Kidney glomerular epithelial cell (primary cell): ENCODE measurements around the gene GM2A.

Experiments used
- DNase-seq: peaks from one replicate; lab custom pipeline; 2025; lab: John Stamatoyannopoulos, UW

Gene GM2A

DNA sequence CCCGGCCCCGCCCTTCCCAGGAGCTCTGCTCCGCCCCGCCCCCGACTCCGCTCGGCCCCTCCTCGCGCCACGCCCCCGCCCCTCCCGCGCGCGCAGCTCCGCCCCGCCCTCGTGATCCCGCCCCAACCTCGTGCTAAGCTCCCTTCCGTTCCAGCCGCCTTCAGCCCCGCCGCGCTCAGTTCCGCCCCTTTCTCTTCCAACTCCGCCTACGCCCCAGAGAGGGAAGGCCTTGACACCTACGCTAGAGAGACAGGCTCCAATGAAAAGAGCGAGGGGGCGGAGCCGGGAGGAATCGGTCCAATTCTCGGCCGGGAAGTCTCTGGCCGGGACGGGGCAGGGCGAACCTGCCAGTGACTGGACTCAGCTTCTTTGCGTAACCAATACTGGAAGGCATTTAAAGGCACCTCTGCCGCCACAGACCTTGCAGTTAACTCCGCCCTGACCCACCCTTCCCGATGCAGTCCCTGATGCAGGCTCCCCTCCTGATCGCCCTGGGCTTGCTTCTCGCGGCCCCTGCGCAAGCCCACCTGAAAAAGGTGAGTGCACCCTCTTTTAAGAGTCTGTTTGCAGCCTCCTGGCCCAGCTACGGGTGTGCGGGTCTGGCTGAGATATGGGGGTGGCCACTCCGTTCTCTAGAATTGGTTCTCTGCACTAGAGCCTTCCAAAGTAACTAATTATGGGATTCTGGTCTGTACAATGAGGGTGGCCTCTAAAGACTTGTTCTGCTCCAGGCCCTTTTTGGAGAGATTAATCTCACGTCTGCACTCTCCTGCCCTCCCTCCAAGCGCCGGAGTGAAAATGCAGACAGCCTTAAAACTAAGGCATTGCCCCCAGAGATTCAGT lies at the start of gene GM2A:
TSS of gene GM2A (plus strand) at position 424 of the 843 bp plus-strand sequence. CDS start at position 456, 32 bp downstream.
- peak; percentile 99 for DNase-seq

DNA sequence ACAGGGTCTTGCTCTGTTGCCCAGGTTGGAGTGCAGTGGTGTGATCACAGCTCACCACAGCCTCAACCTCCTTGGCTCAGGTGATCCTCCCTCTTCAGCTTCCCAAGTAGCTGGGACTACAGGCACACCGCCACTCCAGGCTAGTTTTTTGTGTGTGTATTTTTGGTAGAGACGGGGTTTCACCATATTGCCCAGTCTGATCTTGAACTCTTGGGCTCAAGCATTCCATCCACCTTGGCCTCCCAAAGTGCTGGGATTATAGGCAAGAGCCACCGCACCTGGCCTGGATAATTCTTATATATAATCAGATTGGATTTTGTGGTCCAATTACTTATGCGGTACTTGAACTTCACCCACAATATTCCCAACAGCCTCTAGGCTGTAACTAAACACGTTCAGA lies 48.9 kb upstream of the GM2A start:
- DNase-seq, result no peak

DNA sequence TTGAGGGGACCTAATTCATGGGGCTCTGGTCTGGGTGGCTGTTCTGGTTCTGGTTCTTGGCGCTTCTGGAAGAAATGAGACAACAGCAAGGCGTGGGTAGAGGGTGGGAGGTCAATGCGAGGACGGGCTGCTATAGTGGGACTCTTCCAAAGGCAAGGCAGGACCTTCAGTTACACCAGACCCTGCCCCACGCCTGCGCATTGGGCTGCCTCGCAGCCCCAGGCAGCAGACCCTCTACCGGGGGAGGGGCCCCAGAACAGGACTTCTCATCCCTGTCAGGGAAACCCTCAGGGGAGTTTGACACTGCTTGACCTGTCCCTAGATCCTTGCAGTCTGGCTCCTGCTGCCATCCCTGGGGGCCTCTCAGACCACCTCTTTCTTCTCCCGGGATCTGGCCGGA lies 47.6 kb upstream of the GM2A start:
- DNase-seq, result no peak

DNA sequence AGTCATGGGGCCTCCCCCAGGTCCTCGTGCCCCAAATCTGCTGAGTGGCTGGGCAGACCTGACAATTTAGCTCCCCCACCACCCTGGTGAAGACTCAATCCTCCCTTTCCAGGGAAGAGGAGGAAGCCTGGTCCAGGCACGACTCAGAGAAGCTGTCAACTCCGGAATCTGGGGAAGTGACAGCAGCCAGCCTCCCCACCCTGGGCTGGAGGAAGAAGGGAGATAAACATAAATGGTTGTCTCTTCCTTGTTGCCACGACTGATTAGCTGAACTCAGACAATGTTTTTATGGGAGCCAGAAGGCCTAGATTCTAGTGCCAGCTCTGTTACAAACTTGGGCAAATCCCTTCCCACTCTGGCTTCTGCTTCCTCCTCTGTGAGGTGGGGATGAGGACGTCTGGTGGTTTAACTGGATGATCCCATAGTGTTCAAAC lies 44.5 kb upstream of the GM2A start:
- no peak for DNase-seq

DNA sequence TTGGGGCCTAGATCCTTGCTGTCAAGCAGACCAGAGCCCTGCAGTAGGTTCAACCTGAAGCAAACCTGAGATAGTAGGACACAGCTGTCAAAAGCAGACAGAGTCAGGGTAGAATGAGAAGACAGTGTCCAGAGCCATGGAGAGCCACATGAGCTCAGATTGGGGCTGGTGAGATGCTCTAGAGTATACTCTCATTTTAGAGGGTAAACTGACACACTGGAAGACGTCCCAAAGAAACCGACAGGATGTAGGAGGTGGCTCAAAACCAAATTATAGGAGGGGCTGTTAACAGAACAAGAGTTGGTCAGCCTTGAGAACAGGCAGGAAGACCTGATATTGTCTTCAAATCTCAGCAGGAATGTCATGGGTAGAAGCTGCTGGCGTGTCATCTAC lies 40.6 kb upstream of the GM2A start:
- no peak for DNase-seq

DNA sequence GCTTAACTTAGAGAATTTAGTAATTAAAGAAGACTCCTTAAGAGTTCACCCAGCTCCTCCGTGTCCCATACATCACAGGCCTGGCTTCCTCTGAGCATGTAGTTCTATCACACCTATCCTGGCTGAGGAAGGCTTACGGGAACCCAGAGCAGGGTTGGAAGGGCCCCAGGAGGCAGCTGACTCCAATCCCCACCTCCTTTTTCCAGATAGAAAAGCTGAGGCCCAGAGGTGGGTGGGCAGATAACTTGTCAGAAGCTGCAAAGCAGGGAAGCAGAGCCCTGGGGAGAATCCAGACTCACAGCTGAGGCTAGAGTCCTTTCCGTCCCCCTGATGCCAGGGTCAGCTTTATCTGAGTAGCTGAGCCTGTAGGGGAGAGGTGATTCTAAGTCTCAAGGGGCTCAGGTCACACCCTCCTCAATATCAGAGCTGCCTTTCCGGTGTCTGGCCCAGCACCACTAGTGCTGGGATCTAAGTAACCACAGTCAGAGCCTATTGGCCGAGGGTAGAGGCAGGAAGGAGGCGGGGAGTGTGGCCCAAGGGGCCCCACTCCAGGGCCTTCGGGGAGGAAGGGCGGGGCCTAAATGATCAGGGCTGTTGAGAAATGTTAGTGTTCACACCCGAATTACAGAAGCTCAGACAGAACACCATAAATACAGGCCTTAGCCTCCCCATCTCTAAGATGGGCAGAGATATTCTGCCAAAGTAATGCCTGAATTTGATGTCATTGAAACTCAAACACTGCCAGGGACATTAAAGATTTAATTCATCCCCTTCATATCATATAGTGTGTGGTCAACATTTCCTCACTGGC lies 39.0 kb upstream of the GM2A start:
- DNase-seq, result no peak

DNA sequence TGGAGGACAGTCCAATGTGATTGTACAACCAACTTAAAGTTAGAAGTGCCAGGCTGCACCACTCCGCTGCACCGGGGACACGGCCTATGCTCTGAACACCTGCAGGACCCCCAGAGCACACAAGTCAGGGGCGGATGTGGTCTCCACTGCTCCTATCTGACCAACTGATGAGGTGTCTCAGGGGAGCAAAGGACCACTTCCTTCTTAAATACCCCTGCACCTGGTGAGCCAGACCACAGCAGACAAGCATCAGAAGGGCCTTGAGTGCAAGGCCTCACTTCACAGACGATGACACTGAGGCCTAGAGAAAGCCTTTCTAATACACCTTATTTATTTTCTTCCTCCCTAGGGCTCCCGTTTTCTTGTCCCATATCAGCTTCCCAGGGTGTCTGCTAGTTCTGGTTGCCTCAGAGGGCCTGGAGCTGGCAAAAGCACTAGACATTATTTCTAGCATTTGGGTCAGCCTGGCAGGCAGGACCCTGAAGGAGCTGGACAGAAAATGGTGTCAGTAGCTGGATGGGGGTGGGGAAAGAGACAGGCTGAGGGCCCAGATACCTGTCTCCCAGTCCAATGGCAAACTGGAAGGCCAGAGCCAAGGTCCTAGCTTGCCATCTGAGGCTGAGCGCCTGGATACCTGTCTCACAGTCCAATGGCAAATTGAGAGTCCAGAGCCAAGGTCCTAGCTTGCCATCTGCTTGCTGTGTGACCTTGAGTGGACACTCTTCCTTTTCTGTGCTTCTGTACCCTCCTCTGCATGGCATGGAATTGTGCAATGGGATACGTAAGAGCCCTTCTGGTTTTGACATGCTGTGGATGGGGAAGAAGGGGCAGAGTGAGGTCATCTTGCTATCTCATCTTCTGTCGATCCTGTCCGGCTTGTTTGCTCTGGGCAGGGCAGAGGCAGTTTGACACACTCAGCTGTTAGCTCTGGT lies 38.1 kb upstream of the GM2A start:
- no peak for DNase-seq

DNA sequence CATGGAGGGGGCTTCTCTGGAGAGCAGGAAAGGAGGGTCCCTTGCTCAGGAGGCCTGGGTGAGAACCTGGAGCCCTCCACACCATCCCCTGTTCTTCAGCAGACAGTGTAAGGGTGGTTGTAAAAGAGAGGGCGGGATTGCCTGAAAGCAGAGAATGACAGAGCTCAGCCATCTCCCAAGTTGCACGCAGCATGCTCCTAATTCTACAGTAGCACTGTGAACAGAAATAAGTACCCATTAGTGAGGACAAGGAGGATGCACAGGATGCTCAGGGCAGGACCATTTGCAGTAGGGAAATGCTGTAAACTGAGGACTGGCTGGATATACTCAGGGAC lies 37.5 kb upstream of the GM2A start:
- DNase-seq, result no peak

DNA sequence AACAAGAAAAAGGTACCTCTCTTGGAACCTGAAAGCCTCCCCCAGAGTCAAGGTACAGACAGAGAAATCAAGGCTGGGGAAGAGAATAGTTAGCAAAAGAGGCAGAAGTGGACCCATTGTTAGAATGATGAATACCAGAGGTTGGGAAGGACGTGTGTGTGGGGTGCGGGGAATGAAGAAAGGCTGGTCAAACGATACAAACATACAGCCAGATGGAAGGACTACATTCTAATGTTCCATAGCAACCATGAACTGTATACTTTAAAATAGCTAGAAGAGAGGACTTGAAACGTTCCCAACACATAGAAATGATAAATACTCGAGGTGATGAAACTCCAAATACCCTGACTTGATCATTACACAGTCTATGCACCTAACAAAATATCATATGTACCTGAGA lies 36.2 kb upstream of the GM2A start:
- DNase-seq, result no peak

DNA sequence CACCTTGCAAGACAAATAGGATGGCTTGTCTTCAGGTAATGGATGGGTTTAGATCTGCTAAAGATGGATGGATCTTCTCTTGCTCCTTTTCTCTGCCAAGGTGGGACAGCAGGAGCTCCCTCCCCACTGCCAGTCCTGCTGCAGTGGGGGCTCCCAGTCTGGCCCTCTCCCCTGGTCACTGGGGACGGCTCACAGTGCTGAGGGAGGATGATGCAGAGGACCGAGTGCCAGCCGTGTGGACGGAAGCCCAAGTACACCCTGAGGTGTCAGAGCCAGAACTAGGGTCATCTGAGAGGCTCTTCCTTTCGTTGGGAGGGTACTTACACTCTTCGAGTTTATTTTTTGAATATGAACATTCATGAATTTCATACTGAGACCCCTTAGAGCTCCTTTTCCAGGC lies 34.8 kb upstream of the GM2A start:
- DNase-seq, result no peak

DNA sequence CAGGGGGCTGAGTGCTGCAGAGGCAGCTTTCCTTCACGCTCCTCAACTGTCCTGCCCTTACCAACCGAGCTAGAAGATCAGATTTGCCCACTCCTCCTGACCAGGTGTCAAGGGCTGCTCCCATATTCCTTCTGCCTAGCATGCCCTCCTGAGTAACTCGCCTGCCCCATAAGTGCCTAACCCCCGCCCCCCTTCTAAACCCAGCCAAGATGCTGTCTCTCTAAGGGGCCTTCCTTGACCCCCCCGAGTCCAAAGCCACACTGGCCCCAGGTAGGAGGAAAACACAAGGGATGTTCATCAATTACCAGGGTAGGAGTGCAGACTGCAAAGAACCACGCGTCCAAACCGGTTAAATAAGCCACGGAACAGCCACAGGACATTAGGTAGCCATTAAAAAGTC lies 33.8 kb upstream of the GM2A start:
- DNase-seq, result no peak

DNA sequence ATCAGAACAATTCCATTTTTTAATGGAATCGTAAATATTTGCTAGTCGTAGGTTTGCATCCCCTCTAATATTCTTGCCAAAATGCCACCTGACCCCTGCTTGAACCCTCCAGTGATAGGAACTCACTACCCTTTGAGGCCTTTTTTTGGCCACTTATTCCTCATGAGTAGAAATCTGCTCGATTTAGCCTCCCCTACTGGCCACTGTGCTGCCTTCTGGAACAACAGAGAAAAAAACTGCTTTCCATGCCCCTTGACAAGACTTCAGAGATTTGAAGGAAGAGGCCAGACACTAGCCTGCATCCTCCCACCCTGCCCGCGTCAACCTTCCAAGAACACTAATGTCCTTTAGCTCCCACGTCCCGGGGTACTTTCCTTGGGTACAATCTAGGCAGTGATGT lies 33.2 kb upstream of the GM2A start:
- no peak for DNase-seq

DNA sequence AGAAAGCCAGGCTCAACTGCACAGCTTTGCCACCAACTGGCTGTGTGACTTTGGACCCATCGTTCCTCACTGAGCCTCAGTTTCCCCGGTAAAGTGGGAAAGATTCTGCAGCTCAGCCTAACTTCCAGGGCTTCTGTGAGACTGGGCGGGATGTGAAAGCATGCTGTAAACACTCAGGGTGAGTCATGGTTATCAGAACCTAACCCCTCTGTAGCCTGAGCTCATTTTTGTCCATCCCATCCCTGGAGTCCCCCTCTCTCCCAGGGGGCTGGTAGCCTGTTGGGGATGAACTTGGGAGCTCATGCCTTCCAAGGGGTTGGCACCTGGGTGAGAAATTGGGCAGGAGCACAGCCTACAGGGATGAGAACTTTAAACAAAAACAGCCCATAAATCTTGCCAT lies 31.4 kb upstream of the GM2A start:
- DNase-seq, result no peak

DNA sequence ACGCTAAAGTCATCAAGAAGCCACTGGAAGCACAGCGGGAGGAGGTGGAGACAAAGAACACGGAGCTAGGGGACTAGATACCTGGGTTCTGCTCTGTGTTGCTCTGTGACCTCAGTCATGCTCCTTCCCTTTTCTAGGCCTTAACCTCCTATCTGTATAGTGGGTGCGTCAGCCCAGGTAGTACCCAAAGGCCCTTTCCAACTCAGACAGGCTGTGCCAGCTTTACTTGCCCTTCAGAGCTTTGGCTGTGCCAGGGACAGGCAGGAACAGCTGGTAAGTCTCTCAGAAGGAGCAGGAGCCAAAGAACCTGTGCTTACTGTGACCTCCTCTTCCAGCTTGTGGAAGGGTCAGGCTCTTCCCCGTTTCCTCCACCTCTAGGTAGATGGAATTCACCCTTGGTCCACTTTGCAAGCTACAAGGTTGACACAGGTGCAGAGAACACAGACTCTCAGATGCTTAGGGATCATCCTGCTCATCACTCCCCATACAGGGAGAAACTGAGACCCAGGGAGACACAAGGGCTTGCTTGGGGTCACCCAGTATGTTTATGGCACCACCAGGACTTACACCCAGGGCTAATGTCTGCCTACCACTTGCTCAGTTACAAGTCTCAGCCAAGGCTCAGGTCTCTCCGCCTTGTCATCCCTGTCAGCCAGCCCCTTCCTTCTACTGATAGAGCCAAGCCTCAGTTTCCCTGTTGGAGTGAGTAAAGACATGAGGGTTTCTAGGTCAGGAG lies 30.8 kb upstream of the GM2A start:
- DNase-seq, result no peak

DNA sequence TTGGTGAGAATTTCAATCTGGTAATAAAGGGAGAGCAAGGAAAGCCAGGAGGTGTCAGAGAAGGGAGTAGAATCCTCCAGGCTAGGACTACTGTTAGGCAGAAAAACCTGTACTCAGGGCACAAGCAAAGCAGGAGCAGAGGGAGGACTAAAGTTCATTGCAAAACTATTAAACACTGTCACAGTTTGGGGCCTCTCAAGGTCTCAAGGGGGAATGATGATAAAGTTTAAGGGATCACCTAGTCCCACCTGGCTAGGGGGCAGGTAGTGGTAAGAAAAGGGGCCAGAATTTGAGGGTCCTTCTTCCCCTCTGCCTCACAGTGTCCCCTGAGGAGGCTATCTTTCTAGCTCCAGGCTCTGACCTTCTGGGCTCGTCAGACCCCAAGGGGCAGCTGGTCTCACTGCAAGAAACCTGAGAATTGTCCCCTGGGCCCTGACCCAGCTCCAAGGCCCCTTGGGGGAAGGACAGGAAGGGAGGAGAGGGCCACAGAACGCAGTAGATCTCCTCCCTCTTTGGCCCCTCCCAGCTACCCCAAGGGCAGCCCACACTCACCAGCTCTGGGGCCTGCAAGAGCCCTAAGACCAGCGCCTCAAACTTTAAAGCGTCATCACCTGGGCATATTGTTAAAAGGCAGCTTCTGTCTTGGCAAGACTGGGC lies 30.1 kb upstream of the GM2A start:
- DNase-seq, result no peak

DNA sequence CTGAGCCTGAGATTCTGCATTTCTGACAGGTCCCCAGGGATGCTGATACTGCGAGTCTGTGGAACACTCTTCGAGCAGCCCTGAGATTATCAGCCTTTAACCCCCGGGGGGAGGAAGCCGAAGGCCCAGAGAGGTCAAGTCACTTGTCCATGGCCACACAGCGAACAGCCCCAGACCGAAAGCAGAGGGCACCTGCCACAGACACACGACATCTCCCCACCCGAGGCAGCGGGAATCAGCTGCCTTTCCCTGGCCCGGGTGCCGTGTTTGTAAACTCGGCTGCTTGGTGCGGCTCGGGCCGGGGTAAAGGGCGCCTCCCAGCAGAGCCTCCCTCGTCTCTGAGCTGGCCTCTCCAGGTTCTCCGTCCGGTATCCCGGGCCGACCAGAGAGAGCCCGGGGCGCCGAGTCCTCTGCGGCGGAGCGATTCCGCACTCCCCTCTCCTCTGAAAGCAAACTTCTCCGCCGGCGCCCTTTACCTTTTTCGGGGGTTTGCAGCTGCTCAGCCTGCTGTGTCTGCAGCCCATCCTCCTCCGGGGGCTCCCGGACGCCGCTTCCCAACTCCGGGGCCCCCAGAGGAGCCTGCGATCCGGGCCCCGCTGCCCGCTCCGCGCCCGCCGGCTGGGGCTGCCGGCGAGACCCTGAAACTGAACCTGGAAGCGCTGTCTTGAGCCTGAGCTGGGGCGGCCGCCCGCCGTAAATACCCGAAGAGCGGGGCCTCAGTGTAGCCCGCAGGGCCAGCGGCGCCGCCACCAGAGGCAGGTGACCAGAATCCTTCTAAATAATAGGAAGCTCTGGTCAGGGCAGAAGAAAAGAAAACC lies 29.3 kb upstream of the GM2A start, which contains the start of gene CCDC69:
TSS of gene CCDC69 (minus strand) at position 646 of the 818 bp plus-strand sequence. CDS start at position 524, 122 bp downstream.
- peak; percentile 59 for DNase-seq

DNA sequence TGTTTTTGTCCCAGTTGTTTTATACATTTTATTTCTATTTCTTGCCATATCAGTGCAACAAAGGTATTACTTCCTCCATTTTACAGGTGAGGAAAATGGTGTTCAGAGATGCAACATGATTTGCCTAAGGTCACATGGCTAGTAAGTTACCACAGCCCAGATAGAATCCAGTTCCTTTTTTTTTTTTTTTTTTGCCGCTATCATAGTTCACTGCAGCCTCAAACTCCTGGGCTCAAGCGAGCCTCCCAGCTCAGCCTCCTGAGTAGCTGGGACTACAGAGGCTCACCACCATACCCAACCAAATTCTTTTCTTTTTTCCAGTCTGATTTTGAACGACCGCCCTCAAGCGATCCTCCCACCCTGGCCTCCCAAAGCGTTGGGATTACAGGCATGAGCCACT lies 28.6 kb upstream of the GM2A start:
- DNase-seq, result no peak

DNA sequence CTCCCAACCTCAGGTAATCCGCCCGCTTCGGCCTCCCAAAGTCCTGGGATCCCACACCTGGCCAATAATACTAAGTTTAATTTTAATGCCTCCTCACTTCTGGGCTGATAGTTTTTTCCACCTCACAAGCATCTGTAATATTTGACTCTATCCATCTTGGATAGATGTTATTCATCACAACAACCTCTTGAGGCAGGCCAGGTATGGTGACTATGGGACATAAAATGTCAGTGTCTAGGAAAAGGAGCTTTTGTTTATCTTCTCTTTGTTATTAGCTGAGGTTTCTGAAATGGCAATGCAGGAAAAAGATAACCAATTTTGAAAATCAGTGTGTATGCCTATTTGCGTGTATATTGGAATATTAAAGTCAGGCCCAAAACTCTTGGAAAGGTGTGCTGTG lies 27.9 kb upstream of the GM2A start:
- no peak for DNase-seq

DNA sequence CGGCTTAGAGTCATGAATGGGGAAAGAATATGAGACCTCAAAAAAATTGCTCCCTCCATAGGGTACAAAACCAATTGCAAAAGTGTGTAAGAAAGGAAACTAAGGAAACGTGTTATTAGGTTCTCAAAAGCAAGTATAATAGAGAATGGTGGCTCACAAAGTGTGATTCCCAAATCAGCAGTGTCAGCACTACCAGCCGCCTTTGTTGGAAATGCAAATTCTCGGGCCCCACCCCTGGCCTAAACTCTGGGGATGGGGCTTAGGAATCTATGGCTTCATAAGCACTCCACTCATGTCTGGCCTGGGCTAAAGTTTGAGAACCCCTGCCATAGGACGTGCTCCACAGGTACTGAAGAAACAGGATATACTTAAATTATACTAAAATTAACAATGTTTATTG lies 27.5 kb upstream of the GM2A start:
- no peak for DNase-seq

DNA sequence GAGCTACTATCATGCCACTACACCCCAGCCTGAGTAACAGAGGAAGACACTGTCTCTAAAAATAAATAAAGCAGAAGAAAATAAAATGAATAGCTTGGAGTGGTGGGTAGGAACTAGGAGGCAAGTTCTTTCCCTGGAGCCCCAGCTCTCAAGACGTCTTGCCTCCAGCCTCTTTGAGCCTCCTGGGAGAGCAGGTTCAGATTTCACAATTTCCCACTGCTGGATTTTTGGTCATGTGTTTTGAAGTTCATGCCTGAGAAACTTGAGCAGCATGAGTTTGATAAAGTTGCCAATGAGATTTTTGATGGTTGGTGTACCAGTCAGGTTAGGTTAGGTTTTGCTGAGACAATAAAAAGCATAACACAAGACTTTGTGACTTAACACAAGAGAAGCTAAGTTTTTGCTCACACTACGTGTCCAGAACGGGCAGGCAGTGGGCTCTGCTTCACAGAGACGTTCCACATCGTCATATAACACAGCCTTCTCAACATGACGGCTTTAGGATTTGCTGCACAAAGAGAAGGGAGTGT lies 25.0 kb upstream of the GM2A start:
- no peak for DNase-seq
